NCI-H510A treated with DMSO at 0.1 percent for 48 hours (cell line): ENCODE measurements around the gene GARIN1A.
"Not testable (repeated sequence)": the region's sequence is repeated elsewhere in the genome, so short reads cannot be mapped to it uniquely, and the experiment has no call there.

Experiments
- DNase-seq: peaks from one replicate; lab custom pipeline; 2025; lab: John Stamatoyannopoulos, UW

GARIN1A gene

DNA sequence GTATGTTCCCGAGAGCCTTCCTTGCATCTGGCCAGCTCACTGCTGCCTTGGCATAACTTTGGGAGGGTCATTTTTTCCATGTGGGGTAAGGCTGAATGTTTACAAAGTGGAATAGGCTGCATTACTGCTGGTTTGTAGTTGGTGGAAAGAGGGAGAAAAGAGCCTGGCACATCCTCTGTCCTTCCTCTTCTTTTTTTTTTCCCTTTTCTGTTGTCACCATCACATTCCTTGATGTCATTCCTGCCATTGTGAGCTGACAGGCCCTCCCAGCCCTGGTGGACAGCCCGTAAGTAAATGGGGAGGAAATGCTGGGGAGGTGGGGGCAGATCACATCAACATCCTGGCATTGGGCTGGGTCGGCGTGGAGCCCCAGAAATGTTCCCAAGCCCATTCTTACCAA lies at the start of gene GARIN1A:
TSS of gene GARIN1A (plus strand) at position 301 of the 400 bp plus-strand sequence. CDS start 106 bp downstream, outside the sequence.
- no peak for DNase-seq

DNA sequence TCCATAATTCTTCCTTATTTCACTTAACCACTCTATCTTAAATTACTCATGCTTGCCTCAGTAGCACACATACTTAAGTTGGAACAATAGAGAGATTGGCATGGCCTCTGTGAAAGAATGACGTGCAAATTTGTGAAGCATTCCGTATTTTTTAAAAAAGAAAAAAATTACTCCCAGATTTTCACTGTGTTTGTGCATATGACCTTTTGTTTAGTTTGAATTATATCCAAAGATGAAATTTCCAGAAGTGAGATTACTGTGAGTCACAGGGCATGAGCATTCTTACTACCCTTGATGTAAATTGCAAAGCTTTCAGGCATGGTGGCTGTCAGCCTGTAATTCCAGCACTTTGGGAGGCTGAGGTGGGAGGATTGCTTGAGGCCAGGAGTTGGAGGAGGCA lies 45.0 kb upstream of the GARIN1A start:
- DNase-seq, result not testable (repeated sequence)

DNA sequence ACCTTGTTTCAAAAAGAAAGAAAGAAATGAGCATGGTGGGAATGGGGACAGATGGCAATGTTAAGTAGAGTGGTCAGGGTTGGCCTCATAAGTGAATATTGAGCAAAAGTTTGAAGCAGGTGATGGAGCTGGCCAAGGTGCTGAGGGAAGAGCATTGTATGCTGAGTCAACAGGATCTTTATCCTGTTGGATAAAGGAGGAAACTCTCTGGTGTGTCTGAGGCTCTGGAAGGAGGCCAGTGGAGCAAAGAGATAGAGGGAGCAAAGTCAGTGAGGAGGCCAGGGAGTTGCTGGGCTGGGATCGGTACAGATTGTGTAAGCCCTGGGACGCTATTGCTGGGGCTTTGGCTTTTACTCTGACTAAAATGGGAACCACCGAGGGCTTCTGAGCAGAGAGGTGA lies 38.2 kb upstream of the GARIN1A start:
- not testable (repeated sequence) for DNase-seq

DNA sequence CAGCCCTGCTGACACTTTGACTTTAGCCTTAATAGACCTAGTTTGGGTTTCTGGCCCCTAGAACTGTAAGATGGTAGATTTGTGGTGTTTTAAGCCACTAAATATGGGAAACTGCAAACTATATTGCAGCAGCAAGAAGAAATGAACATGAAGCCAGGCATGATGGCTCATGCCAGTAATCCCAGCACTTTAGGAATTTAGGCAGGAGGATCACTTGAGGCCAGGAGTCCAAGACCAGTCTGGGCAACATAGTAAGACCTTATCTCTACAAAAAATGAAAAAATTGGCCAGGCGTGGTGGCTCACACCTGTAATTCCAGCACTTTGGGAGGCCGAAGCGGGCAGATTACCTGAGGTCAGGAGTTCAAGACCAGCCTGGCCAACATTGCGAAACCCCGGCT lies 26.9 kb upstream of the GARIN1A start:
- not testable (repeated sequence) for DNase-seq

DNA sequence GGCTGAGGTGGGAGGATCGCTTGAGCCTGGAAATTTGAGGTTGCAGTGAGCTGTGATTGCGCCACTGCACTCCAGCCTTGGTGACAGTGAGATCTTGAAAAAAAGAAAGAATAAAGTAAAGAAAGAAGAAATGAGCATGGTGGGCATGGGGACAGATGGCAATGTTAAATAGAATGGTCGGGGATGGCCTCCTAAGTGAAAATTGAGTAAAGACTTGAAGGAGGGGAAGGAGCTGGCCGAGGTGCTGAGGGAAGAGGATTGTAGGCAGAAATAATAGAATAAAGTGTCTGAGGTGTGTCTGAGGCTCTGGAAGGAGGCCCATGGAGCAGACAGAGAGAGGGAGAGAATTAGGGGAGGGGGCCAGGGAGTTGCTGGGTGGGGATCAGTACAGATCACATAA lies 26.2 kb upstream of the GARIN1A start:
- not testable (repeated sequence) for DNase-seq

DNA sequence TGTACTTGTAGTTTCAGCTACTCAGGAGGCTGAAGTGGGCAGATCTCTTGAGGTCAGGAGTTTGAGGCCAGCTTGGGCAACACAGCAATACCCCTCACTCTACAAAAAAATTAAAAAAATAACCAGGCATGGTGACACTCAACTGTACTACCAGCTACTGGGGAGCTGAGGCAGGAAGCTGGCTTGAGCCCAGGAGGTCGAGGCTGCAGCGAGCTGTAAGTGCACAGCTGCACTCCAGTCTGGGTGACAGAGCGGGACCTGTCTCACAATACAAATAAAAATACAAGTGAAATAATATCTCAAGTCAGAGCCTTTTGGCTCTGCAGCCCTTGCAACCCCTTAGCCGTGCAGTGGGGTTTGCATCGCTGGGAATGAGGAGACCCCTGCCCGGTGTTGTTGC lies 25.2 kb upstream of the GARIN1A start:
- DNase-seq, result not testable (repeated sequence)

DNA sequence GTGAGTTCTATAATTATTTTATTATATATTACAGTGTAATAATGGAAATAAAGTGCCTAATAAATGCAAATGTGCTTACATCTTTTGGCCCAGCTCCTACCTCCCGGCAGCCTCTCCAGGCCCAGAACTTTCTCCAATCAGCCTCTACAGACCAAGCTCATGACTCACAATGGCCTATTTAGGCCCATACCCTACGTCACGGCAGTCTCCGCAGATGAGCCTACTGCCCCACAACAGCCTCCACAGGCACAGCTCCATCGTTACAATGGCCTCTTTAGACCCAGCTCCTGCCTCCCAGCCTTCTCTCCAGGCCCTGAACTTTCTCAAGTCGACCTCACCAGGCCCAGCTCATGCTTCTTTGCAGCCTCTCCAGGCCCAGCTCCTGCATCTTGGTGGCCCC lies 21.0 kb upstream of the GARIN1A start:
- DNase-seq, result not testable (repeated sequence)

DNA sequence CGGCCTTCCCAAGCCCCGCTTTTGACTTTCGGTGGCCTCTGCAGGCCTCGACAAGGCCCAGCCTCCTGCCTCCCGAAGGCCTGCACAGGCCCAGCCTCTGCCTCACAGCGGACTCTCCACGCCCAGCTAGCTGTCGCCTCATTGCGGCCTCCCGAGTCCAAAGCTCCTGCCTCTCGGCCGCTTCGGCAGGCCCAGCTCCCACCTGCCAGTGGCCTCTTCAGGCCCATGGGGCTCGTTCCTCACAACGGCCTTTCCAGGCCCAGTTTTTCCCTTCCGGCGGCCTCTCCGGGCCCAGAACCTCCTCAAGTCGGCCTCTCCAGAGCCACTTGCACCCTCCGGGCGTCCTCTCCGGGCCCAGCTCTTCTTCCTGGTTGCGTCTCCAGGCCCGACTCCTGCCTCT lies 19.5 kb upstream of the GARIN1A start:
- not testable (repeated sequence) for DNase-seq

DNA sequence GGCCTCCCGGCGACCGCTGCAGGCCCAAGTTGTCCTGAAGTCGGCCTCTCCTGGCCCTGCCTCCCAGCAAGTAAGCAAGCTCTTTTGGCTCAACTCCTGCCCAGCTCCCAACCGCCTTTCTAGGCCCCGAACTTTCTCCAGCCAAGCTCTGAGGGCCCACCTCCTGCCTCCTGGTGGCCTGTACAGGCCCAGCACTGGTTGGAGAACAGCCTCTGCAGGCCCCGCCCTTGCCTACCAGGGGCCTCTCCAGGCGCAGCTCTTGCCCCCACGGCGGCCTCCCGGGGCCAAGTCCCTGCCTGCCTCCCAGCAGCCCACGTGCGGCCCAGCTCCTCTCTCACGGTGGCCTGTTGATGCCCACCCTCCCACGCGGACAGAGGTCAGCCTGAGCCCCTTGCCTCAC lies 18.9 kb upstream of the GARIN1A start:
- not testable (repeated sequence) for DNase-seq

DNA sequence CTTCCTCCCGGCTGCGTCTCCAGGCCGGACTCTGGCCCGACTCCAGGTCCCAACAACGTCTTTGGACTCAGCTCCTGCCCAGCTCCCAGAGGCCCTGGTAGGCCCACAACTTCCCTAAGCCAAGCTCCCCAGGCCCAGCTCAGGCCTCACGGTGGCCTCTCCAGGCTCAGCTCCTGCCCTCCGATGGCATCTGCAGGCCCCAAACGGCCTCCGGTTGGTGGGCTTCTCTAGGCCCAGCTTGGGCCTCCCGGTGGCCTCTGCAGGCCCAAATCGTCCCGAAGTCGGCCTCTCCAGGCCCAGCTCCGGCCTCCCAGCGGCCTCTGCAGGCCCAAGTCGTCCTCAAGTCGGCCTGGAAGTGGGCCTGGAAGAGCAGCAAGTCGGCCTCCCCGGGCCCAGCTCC lies 18.0 kb upstream of the GARIN1A start:
- DNase-seq, result not testable (repeated sequence)

DNA sequence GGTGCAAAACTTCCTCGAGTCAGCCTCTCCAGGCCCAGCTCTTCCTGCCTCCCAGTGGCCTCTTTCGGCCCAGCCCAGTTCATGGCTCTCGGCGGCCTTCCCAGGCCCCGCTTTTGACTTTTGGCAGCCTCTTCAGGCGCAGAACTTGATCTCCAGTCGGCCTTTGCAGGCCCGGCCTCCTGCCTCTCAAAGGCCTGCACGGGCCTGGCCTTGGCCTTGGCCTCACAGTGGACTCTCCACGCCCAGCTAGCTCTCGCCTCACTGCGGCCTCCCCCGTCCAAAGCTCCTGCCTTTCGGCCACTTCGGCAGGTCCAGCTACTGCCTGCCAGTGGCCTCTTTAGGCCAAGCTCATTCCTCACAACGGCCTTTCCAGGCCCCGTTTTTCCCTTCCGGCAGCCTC lies 17.6 kb upstream of the GARIN1A start:
- DNase-seq, result not testable (repeated sequence)

DNA sequence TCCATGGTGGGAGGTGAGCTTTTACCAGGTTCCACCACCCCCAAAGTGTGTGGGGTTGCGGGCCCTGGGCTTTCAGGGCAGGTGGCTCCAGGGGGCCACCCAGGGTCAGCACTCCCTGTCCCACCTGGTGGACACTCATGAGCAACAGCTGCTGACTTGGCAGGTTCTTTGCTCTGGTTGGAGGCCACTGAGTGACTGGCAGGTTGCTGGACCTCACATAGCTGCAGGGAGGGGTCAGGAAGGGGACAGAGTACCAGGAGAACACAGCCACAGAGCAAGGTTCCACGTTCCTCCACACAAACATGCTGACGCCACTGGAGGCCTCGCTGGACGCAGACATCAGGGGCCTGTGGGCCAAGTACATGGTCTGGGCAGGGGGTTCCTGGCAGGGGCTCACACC lies 13.7 kb upstream of the GARIN1A start:
- DNase-seq, result not testable (repeated sequence)

DNA sequence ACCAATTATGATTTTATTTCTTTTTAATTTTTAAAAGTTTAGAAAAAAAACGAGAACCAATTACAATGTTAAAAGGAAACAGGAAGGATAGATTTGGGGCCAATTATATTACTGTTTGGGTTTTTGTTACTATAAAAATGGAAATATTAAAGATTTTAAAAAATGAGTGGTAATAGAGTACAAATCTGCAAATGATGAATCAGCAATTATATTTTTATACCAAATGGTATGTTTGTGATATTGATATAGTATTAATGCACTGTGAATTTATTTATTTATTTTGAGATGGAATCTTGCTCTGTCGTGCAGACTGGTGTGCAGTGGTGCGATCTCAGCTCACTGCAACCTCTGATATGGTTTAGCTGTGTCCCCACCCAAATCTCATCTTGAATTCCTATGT lies 11.5 kb upstream of the GARIN1A start:
- no peak for DNase-seq

DNA sequence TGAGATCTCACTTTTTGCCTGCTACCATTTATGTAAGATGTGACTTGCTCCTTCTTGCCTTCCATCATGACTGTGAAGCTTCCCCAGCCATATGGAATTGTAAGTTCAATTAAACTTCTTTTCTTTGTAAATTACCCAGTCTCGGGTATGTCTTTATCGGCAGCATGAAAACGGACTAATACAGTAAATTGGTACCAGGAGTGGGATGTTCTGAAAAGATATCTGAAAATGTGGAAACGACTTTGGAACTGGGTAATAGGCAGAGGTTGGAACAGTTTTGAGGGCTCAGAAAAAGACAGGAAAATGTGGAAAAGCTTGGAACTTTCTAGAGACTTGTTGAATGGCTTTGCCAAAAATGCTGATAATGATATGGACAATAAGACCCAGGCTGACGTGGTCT lies 10.6 kb upstream of the GARIN1A start:
- no peak for DNase-seq

DNA sequence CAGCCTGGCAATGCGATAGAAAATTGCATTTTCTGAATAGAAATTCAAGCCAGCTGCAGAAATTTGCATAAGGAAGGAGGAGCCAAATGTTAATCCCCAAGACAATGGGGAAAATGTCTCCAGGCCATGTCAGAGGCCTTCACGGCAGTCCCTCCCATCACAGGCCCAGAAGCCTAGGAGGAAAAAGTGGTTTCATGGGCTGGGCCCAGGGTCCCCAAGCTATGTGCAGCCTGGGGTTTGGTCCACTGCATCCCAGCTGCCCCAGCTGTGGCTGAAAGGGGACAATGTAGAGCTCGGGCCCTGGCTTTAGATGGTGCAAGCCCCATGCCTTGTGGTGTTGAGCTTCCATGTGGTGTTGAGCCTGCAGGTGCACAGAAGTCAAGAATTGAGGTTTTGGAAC lies 10.0 kb upstream of the GARIN1A start:
- no peak for DNase-seq

DNA sequence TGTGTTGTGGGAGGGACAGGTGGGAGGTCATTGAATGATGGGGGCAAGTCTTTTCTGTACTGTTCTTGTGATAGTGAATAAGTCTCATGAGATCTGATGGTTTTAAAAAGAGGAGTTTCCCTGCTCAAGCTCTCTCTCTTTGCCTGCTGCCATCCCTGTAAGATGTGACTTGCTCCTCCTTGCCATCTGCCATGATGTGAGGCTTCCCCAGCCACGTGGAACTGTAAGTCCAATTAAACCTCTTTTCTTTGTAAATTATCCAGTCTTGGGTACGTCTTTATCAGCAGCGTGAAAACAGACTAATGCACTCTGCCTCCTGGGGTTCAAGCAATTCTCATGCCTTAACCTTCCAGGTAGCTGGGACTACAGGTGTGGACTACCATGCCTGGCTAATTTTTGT lies 8.9 kb upstream of the GARIN1A start:
- not testable (repeated sequence) for DNase-seq

DNA sequence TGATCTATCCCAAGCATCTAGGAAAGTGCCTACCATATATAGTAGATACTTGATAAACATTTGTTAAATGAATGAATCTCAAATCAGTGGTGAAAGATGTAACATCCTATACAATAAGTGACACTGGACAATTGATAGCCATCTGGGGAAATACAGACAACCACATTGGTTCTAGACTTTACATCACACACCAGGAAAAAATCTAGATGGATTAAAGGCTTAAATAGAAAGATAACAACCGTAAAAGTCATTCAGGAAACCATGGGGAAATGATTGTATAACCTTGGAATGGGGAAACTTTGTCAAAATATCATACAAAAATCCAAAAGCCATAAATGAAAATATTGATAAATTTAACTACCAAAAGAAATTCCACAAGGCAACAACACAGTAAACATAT lies 7.0 kb upstream of the GARIN1A start:
- no peak for DNase-seq

DNA sequence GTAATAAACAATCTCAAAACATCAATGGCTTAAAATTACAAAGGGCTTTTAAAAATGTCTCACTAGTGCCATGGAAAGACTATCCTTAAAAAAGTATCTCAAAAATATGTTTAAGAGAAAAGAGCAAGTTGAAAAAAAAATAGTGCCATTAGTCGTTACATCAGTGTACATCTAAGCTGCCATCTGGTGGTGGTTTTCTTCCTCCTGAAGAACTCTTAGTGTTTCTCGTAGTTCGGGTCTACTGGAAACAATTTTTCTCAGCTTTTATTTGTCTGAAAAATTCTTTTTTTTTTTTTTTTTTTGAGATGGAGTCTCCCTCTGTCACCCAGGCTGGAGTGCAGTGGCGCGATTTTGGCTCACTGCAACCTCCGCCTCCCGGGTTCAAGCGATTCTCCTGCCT lies 5.9 kb upstream of the GARIN1A start:
- no peak for DNase-seq

DNA sequence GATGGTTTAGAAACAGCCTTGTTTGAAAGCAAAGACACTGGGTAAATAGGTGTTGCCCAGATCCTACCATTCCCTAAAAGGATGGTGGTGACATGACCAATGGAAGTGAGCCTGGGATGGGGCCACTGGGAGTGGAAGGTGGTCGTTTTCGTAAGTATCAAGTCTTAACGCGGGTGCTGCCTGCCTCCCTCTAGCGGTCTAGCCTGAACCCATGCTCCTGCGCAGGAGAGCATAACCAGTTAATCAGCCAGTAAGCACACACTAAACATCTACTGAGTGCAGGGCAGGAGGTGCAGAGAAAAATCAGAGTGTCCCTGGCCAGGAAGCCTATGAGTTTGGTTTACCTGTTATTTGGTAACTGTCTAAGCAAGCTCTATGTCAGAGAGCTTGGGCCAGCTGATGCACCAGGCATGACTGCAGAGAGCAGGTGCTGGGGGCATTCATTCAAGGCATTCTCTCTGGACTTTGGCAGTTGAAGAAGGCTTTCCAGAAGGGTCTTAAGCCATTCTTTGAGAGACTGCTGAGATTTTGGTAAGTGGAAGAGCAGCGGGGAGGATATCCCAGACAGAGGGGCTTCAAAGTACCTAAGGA lies 930 bp downstream of the GARIN1A start:
- DNase-seq, result peak; percentile 0

DNA sequence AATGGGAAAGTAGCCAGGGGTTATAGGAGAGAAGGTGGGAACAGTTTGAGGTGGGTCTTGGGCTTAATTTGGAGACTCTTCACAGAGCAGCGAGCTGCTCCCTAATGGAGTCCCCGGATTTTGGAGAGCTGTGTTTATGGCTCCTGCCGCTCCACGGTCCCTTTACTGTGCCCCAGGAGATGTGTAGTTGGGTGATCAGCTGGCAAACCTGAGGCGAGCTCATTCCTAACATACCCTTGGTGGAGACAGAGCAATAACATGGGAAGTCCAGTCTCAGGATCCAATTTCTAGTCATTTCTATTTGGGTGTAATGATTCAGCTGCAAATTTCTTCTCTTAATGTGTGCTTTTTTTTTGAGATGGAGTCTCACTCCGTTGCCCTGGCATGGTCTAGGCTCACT lies 1.5 kb downstream of the GARIN1A start:
- DNase-seq, result no peak

DNA sequence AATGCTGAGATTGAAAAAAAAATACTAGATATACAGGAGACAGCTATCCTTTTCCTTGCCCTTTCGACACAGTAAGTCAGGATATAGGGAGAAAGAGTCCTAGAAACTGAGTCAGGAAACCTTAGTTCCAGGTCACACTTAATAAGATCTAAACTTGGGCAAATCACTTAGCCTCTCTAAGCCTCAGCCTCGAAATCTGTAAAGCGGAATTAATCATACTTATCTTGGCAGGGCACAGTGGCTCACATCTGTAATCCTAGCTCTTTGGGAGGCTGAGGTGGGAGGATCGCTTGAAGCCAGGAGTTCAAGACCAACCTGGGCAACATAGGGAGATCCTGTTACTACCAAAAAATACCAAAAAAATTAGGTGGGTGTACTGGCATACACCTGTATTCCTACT lies 4.6 kb downstream of the GARIN1A start:
- no peak for DNase-seq

DNA sequence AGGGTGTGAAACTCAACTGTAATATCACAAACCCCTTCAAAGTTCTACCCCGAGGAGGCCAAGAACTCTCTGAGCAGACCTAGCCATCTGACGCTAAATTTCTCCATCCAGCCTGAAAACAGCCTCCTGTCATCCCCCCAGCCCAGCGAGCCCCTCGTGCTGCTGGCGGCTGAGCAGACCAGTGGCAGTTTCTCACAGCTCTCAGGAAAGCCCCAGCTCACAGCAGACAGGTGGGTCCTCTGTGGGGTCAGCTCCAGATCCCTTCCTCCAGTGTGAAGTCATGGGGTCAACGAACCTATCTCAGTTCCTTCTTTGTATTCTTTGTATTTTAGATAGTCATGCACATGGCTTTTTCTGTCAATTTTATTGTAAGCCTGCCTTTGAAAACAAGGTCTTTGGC lies 7.8 kb downstream of the GARIN1A start:
- DNase-seq, result no peak

DNA sequence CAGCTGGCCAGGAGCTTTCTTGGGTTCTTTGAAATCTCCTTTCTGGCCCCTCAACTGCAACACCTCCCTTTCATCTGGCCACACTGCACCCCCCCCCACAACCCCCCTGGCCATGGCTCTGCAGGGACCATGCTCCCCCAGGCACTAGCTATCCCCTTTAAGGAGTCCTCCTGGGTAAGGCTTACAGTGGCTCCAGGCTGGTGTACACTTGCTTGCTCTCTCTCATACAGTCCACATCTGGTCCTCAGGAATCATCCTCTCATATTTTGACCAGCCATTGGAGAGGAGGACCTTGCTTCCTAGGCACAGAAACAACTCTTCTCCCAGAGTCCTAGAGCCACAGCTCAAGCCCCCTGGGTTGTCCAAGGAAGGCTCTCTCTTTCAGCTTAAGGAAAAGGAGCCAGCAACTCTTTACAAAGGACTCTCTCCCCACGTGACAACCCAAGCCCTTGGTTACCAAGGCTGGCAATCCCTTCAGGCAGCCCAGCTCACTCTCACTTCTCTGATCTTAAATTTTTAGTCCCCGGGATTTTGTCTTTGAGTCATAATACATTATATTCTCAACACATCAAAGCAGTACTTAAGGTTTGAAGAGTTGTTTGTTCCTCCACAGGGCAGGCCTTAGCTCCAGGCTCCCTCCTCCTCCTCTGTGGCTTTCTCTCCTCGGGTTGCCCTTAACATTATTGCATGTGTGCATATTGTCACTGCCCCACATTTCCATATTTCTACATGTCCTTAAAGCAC lies 9.9 kb downstream of the GARIN1A start:
- DNase-seq, result no peak

DNA sequence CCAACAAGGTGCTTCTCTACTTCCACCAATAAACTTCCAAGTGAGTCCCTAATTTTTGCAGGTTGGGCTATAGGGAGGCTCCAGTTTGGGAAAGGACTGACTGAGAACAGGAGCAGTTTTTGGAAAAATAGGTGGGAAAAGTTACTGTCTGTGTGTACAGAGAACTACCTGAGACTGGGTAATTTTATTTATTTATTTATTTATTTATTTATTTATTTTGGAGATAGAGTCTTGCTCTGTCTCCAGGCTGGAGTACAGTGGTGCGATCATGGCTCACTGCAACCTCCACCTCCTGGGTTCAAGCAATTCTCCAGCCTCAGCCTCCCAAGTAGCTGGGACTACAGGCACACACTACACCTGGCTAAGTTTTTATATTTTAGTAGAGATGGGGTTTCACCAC lies 11.2 kb downstream of the GARIN1A start:
- not testable (repeated sequence) for DNase-seq
